Vagina (tissue), 2 donors: ENCODE measurements around the gene MTHFSD.

Source experiments
- CTCF ChIP-seq, 3 experiments: fragments of 450-650 bp in 2 of 3; fragments of 200-600 bp in 1 of 3; sonication (generic) in 1 of 3; IDR thresholded peaks; one replicate each; pipeline ENCODE4 v1.5.1; 2017 to 2019; ENCODE audit warnings: antibody characterized with exemption in 3 of 3, mild to moderate bottlenecking in 2 of 3, moderate library complexity in 2 of 3
- POLR2A ChIP-seq, 2 donors: fragments of 450-650 bp; IDR thresholded peaks; one replicate each; pipeline ENCODE4 v1.6.1; 2017; ENCODE audit warnings: antibody characterized with exemption in 2 of 2, mild to moderate bottlenecking in 2 of 2, moderate library complexity in 2 of 2

- TF ChIP-seq POLR2A (IDR thresholded peaks at IDR 0.05) (no peak), CTCF (IDR thresholded peaks at IDR 0.05) (no peak)
Measured at GRCh38 chr16:86504315-86505184, 50.5 kb downstream of the MTHFSD start.
